Epithelial cell of esophagus (primary cell): ENCODE measurements around the gene C1QTNF1.
"Not testable (repeated sequence)": the region's sequence is repeated elsewhere in the genome, so short reads cannot be mapped to it uniquely, and the experiment has no call there.

Experiments used
- DNase-seq: peaks from one replicate; pipeline ENCODE4 v3.0.0; 2010; ENCODE audit warnings: low read depth
- H3K4me3 ChIP-seq: 2 replicates; pipeline ENCODE4 v1.5.1; 2011; ENCODE audit warnings: mild to moderate bottlenecking, low read length, control low read depth
- CTCF ChIP-seq: IDR thresholded peaks from 2 replicates; pipeline ENCODE4 v1.5.1; 2011; ENCODE audit warnings: low read depth, mild to moderate bottlenecking, low read length, control low read depth, inconsistent platforms; ENCODE audit not compliant: insufficient read depth; ENCODE audit errors: missing control alignments

The C1QTNF1 gene

GRCh38 chr17:79066963-79067362, 43.0 kb downstream of the C1QTNF1 start:
- no peak overlapping the region for H3K4me3 ChIP-seq
- no peak for TF ChIP-seq CTCF
- no peak for DNase-seq

GRCh38 chr17:79070266-79070880, 46.4 kb downstream of the C1QTNF1 start:
- no peak for TF ChIP-seq CTCF
- no peak overlapping the region for H3K4me3 ChIP-seq
- no peak for DNase-seq

- no peak overlapping the region for H3K4me3 ChIP-seq
- TF ChIP-seq CTCF: no peak
- DNase-seq: no peak
These were observed 47.3 kb downstream of the C1QTNF1 start for GRCh38 chr17:79071161-79071740.

- H3K4me3 ChIP-seq: no peak overlapping the region
These were observed 48.6 kb downstream of the C1QTNF1 start for GRCh38 chr17:79072544-79072943.

GRCh38 chr17:79073016-79073705, 49.2 kb downstream of the C1QTNF1 start:
- DNase-seq: no peak
- no peak overlapping the region for H3K4me3 ChIP-seq
- no peak for TF ChIP-seq CTCF

More at GRCh38 chr17:79072544-79072943, 48.6 kb downstream of the C1QTNF1 start:
- DNase-seq: no peak
- no peak for TF ChIP-seq CTCF

- TF ChIP-seq CTCF: no peak
- H3K4me3 ChIP-seq: no peak overlapping the region
- no peak for DNase-seq
These were observed 49.7 kb downstream of the C1QTNF1 start for GRCh38 chr17:79073706-79074088.

GRCh38 chr17:79074121-79074648, 50.2 kb downstream of the C1QTNF1 start:
- not testable (repeated sequence) for DNase-seq
- H3K4me3 ChIP-seq: peak overlapping the region; percentile 7
